SIG-M5 (cell line): ENCODE measurements around the gene NLRP12.
"Not testable (repeated sequence)": the region's sequence is repeated elsewhere in the genome, so short reads cannot be mapped to it uniquely, and the experiment has no call there.

Experiments used
- DNase-seq: peaks from one replicate; lab custom pipeline; 2025; lab: John Stamatoyannopoulos, UW

The NLRP12 gene

DNA sequence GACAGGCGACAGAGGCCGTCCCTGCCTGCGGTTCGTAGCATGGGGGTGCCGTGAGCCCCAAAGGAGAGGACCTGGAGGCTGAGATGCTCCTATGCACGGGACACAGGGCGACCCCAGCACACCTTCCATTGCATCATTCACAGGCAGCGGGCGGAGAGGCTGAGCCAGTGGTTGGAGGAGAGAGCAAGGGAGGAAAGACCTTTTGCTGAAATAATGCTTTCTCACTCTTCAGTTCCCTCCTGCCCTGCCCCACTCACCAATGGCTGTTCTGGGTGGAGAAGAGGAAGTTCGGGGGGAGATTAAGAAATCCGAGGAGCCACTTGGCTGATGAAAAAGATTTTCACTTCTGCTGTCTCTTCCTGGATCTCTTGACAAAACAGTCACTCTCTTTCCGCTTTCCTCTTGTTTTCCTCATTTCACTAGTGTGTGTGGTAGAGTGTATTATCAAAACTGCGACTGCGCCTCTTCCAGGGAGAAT is at the start of gene NLRP12:
TSS of gene NLRP12 (minus strand) at position 181 of the 478 bp plus-strand sequence. CDS start at position 41, 140 bp downstream.
- DNase-seq, result peak; percentile 77

GRCh38 chr19:53872762-53873161 is 48.6 kb upstream of the NLRP12 start:
- no peak for DNase-seq

DNA sequence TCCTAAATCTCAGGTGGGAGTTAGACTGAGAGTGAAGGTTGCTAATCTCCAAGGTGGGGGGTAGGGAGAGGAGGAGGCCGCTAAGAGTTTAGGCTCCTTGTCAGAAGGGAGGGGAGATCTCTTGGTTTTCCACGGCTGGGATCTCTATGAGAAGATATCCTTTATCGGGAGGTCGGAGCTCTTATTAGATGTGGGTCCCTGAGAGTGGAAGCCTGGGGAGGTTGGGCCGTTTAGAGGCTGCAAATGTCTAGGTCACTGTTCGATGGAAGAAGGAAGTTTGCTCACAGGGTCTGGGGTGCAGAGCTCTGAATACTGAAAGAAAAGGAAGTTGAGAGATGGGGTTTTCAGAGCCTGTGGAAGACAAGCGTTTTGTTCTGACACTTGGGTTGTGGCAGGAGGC is 47.3 kb upstream of the NLRP12 start:
- DNase-seq, result no peak

DNA sequence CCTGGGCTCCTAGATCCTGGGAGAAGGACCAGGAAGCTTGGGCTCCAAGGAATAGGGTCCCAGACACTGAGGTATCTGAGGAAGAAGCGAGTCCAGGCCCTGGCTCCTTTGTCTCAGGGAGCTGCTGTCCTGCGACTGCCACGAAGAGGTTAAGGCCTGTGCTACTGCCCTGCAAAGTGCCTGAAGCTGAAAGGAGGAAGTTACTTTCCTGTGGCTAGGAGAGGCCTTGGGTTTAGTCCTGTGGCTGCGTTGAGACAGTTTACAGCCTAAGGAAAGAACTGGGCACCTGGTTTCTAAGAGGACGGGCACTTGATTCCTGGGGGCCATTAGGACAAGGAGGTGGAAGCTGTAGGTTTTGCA is 46.4 kb upstream of the NLRP12 start:
- peak; percentile 60 for DNase-seq

GRCh38 chr19:53869805-53870484 is 45.8 kb upstream of the NLRP12 start:
- DNase-seq, result not testable (repeated sequence)

DNA sequence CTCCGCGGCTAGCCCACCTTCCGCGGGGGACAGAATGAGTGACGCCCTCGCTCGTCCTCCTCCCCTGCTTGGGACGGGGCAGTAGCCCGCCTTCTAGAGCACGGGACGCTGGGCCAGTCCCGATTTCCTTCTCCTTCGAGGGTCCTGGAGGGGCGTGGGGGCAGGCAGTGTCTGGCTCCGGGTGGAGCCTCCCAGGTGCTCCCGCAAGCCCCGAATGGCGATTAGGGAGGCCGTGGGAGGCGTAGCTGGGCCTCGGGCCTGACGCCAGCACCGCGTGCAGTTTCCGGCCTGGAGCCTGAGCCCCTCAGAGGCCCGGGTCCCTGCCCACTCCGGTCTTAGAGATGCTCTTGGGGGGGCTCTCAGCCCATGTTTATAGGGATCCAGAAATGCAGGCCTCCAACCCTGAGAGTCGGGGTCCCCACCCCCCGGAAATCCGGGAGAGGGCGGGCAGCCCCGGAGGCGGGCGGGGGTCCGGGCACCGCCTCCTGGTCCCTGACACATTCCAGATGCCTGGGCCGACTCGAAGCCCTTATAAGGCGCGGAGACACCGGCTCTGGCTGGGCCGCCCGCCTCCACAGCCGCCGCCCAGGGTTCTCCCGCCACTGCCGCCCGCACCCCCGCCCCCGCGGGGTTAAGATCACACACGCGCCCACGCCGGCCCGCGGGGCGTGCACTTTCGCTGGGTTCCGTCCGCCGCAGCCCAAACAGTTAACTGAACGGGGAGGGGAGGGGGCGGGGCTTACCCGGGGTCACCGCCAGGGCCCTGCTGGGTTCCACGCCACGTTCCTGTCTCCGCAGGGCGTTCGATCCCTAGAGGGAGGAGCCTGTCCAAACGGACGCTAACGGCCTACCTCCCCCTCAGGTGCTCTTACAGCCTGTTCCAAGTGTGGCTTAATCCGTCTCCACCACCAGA is 45.0 kb upstream of the NLRP12 start:
- peak; percentile 44 for DNase-seq

DNA sequence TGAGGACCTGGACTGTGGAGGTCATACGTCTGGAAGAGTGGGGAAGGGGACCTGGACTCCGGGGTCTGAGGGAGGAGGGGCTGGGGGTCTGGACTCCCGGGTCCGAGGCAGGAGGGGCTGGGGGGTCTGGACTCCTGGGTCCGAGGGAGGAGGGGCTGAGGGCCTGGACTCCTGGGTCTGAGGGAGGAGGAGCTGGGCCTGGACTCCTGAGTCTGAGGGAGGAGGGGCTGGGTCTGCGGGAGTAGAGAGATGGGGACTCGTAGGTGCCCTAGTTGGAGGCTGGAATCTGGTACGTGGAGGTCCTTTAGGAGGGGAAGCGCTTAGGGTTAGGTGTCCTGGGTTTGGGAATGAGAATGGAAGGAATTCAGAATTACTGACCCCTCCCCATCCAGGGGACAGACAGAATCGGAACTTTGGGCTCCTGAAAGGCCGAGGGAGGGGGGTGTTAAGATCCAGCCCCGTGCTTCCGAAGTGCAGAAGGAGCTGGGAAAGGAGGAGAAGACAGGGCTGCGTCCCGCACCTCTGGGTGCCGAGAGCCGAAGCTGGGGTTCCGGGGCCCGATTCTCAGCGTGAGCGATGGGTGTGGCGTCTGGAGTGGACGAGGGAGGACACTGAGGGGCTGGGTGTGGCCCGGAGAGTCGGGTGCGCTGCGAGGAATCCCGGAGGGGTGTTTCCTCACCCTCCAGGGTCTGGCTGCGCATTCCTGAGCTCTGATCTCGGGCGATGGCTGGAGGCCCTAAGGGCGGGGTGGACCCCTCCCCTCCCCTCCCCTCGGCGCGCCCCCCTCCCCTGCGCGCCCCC is 44.2 kb upstream of the NLRP12 start:
- no peak for DNase-seq

DNA sequence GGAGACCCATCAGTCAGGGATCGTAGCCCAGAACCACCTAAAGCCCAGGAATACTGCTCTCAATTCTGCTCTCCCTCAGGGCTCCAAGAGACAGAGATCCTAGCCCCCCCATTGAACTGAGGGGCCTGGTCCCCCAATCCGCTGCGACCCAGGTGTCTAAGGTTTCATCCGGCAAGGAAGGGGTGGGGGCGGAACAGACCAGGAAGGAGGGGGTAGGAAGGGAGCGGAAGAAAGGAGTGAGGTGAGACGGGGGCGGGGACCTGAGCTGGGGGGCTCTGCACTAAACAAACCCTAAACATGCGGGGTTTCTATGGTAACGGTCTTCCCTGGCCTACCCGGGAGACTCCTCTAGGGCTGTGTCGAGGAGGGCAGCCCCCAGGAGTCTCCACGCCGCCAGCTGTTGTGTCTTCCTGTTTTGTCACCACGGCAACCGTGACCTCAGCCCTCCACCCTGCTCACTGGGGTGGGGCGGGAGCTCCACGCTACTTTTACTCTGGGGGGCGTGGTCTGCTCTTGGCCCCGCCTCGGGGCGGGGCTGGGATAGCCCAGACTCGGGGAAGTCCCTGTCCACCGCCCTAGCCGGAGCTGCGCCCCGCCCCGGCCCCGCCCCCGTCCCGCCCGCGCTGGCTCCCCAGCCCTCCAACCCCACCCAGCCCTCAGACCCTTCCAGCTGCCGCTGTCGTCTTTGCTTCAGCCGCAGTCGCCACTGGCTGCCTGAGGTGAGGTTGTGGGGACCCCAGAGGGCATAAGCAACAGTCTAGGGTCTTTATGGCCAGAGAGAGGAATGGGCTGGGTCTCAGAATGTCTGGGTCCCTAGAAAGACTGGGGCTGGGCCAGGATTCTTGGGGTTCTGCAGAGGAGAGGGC is 43.3 kb upstream of the NLRP12 start, which contains the start of gene MYADM:
TSS of gene MYADM (plus strand) at position 659 of the 866 bp plus-strand sequence. CDS start 5,647 bp downstream, outside the sequence.
- DNase-seq, result peak; percentile 75

DNA sequence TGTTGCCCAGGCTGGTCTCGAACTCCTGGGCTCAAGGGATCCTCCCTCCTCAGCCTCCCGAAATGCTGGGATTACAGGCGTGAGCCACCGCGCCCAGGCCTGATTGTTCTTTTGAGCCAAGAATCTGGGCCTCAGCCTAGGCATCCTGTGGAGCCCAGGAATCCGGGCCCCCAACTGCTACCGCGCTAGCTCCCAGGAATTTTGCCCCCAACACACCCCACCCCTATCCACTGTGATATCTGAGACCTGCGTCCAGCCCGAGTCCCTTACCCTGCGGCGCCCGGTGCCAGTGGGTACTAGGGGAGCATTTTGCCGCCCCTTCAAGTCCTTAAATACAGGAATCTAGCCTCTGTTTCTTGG is 42.7 kb upstream of the NLRP12 start:
- DNase-seq, result no peak

DNA sequence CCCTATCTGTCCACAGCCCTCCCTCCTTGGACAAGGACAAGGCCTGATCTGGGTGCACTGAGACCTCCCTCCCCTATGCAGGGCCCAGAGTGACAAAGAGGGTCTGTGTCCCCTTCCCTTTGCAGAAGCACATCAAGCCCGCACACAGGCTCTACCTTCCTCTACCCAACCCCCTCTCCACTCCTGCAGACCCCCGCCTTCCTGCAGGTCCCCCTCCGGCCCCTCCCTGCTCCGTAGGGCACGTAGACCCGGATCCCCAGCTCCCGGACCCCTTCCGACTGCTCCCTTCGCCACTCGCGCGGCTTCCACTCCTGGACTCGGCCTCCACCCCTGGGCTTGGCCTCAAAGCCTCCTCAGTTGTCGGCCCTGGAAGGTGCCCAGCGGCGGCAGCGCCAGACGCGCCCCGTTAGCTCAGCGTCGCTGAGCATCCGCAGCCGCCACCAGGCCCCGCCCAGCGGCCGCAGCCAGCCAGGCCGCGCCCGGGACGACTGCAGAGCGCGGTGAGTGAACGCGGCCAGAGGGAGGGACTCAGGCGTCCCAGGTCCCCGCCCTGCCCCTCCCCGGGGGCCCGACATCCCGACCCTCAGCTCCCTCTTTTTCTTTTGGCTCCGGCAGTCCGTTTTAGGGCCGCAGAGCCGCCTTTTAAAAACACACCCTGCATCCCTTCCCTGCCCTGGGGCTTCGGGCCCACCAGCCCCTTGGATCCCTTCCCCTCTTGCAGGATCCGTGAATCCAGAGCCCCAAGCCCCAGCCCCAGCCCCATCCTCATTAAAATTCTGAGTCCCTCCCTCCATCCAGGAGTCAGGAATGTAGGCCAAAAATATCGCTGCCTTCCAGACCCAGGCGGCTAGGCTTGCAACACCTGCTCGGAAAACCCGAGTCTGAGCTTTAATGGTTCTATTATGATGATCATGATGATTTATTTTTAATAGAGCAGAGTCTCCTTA is 42.1 kb upstream of the NLRP12 start:
- no peak for DNase-seq

DNA sequence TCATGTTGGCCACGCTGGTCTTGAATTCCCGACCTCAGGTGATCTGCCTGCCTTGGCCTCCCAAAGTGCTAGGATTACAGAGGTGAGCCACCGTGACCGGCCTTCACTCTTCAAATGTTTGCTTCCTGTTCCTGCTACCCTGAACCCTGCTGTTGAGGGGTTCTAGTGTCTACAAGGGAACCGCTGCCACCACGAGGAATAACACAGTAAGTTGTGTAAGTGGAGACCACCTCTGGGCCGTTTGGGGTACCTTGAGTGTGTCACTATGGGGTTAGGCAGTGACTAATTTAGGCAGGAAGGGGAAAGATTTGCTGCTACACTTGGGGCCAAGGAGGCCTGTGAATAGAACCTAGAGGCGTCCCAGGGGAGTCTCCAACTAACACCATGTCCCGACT is 41.4 kb upstream of the NLRP12 start:
- DNase-seq, result no peak

GRCh38 chr19:53864308-53864836 is 40.3 kb upstream of the NLRP12 start:
- no peak for DNase-seq

DNA sequence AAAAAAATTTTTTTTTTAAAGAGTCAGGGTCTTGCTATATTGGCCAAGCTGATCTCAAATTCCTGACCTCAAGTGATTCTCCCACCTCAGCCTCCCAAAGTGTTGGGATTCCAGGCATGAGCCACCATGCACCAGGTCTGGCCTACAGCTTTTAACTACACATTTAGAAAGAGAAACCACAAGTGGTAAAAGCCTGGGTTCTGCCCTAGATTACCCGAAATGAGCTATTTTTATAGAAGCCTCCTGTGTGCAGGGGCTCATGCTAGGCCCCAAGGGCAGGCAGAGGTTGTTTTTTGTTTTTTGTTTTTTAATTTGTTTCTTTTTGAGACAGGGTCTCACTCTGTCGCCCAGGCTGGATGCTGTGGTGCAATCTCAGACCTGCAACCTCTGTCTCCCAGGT is 29.6 kb upstream of the NLRP12 start:
- DNase-seq, result no peak

GRCh38 chr19:53849237-53849676 is 25.1 kb upstream of the NLRP12 start:
- no peak for DNase-seq

DNA sequence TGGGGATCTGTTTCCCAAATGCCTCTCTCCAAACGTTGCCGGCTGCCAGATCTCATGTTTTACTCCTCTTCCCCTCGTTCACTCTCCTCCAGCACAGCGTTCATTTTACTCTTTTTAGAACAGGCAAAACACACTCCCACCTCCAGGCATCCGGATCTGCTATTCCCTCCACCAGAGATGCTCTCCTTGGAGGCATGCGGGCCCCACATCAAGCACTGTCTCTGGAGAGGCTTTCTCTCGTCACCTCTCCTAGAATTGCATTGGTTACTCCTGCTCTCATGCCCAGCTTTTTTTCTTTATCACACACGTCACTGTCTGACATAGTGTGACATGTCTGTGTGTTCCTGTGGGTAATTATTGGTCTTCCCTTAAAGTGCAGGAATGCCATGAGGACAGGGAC is 23.4 kb upstream of the NLRP12 start:
- DNase-seq, result no peak

GRCh38 chr19:53844849-53845246 is 20.7 kb upstream of the NLRP12 start:
- peak; percentile 17 for DNase-seq

DNA sequence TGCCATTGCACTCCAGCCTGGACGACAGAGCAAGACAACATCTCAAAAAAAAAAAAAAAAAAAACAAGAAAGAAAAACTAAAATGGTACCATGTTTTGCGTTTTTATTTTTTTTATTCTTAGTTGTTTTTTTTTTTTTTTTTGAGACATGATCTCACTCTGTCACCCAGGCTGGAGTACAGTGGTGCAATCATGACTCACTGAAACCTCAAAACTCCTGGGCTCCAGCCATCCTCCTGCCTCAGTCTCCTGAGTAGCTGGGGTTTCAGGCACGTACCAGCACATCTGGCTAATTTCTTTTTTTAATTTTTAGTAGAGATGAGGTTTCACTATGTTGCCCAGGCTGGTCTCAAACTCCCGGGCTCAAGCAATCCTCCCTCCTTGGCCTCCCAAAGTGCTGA is 16.8 kb upstream of the NLRP12 start:
- DNase-seq, result not testable (repeated sequence)

DNA sequence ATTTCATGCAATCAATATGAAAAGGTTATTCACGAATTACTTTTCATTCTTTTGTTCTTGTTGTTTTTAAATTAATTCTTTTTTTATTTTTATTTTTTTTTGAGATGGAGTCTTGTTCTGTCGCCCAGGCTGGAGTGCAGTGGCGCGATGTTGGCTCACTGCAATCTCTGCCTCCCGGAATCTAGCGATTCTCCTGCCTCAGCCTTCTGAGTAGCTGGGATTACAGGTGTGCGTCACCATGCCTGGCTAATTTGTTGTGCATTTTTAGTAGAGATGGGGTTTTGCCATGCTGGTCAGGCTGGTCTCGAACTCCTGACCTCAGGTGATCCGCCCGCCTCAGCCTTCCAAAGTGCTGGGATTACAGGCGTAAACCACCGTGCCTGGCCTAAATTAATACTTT is 16.1 kb upstream of the NLRP12 start:
- not testable (repeated sequence) for DNase-seq

DNA sequence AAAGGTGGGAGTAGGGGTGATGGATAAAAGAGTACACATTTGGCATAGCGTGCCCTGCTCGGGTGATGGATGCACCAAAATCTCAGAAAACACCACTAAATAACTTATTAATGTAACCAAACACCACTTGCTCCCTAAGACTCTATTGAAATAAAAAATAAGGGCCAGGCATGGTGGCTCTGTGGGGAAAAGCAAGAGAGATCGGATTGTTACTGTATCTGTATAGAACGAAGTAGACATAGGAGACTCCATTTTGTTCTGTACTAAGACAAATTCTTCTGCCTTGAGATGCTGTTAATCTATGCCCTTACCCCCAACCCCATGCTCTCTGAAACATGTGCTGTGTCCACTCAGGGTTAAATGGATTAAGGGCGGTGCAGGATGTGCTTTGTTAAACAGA is 14.3 kb upstream of the NLRP12 start:
- not testable (repeated sequence) for DNase-seq

DNA sequence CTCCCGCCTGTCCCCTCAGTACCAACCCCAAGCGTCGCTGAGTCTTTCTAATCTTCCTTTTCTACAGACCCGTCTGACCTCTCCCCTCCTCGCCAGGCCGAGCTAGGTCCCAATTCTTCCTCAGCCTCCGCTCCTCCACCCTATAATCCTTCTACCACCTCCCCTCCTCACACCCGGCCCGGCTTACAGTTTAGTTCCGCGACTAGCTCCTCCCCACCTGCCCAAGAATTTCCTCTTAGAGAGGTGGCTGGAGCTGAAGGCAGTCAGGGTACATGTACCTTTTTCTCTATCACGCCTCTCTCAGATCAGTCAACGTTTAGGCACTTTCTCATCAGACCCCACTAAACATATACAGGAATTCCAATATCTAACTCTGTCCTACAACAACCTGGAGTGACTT is 8.7 kb upstream of the NLRP12 start:
- not testable (repeated sequence) for DNase-seq
